Mesenchymal stem cell (in vitro differentiated cells and primary cell): ENCODE results near the gene NEK8.

Source experiments
- DNase-seq: peaks from one replicate; pipeline ENCODE4 v3.0.0-alpha.2; 2013
- H2AFZ ChIP-seq: one replicate; pipeline ENCODE4 v1.6.1; 2013; ENCODE audit warnings: low read depth, mild to moderate bottlenecking, control low read depth, inconsistent platforms, low read length, moderate library complexity
- H2AK5ac ChIP-seq: 2 replicates; pipeline ENCODE4 v1.6.1; 2013; ENCODE audit warnings: low read length, moderate library complexity, mild to moderate bottlenecking, inconsistent platforms; ENCODE audit not compliant: severe bottlenecking
- H2BK120ac ChIP-seq: one replicate; pipeline ENCODE4 v1.6.1; 2013; ENCODE audit warnings: low read depth, mild to moderate bottlenecking, inconsistent platforms, low read length, moderate library complexity
- H2BK12ac ChIP-seq, 2 experiments: one replicate each; pipeline ENCODE4 v1.6.1; 2013; ENCODE audit warnings: inconsistent platforms in 2 of 2, low read length in 2 of 2, mild to moderate bottlenecking in 2 of 2, moderate library complexity in 2 of 2, control low read depth in 1 of 2
- H2BK15ac ChIP-seq: one replicate; pipeline ENCODE4 v1.6.1; 2013; ENCODE audit warnings: mild to moderate bottlenecking, low read depth, inconsistent platforms; ENCODE audit not compliant: poor library complexity, severe bottlenecking
- H2BK5ac ChIP-seq: 2 replicates; pipeline ENCODE4 v1.6.1; 2013; ENCODE audit warnings: low read depth, mild to moderate bottlenecking, low read length, control low read depth, inconsistent platforms; ENCODE audit not compliant: poor library complexity, severe bottlenecking
- H3K14ac ChIP-seq, 2 experiments: one replicate each; pipeline ENCODE4 v1.6.1; 2013; ENCODE audit warnings: inconsistent platforms in 2 of 2, low read length in 2 of 2, control low read depth in 1 of 2, mild to moderate bottlenecking in 1 of 2, moderate library complexity in 1 of 2
- H3K18ac ChIP-seq, 2 experiments: one replicate each; pipeline ENCODE4 v1.6.1; 2013; ENCODE audit warnings: inconsistent platforms in 2 of 2, low read length in 2 of 2, control low read depth in 1 of 2, low read depth in 1 of 2, mild to moderate bottlenecking in 1 of 2
- H3K23ac ChIP-seq, 2 experiments: one replicate each; pipeline ENCODE4 v1.6.1; 2013; ENCODE audit warnings: inconsistent platforms in 2 of 2, low read length in 2 of 2, mild to moderate bottlenecking in 2 of 2, moderate library complexity in 2 of 2, control low read depth in 1 of 2
- H3K27ac ChIP-seq: 2 replicates; pipeline ENCODE4 v1.5.1; 2013; ENCODE audit warnings: mild to moderate bottlenecking, moderate library complexity, low read length, control low read depth, inconsistent platforms; ENCODE audit not compliant: poor library complexity, severe bottlenecking
- H3K27me3 ChIP-seq, 2 experiments: 2 replicates each; pipeline versions ENCODE4 v1.6.1 to v1.7.0; 2013; ENCODE audit warnings: low read length in 2 of 2, mild to moderate bottlenecking in 2 of 2, moderate library complexity in 2 of 2, control low read depth in 1 of 2, inconsistent platforms in 1 of 2; ENCODE audit not compliant: control insufficient read depth in 1 of 2, insufficient read depth in 1 of 2
- H3K36me3 ChIP-seq, 2 experiments: 2 replicates each; pipeline versions ENCODE4 v1.6.1 to v1.7.0; 2013; ENCODE audit warnings: low read length in 2 of 2, control low read depth in 1 of 2, inconsistent platforms in 1 of 2, low read depth in 1 of 2, mild to moderate bottlenecking in 1 of 2; ENCODE audit not compliant: insufficient read depth in 2 of 2, control insufficient read depth in 1 of 2
- H3K4ac ChIP-seq, 2 experiments: one replicate each; pipeline ENCODE4 v1.6.1; 2013; ENCODE audit warnings: inconsistent platforms in 2 of 2, low read length in 2 of 2, mild to moderate bottlenecking in 2 of 2, moderate library complexity in 2 of 2, control low read depth in 1 of 2, low read depth in 1 of 2
- H3K4me1 ChIP-seq: 2 replicates; pipeline ENCODE4 v1.6.1; 2013; ENCODE audit warnings: low read depth, low read length, control low read depth; ENCODE audit not compliant: control insufficient read depth, insufficient read depth
- H3K4me2 ChIP-seq: 2 replicates; pipeline ENCODE4 v1.6.1; 2013; ENCODE audit warnings: low read length, mild to moderate bottlenecking, inconsistent platforms; ENCODE audit not compliant: poor library complexity, severe bottlenecking
- H3K4me3 ChIP-seq, 2 experiments: 2 replicates each; pipeline versions ENCODE4 v1.5.1 to v1.7.0; 2013; ENCODE audit warnings: low read length in 2 of 2, mild to moderate bottlenecking in 2 of 2, control low read depth in 1 of 2, low read depth in 1 of 2; ENCODE audit not compliant: insufficient read depth in 1 of 2
- H3K79me1 ChIP-seq: replicated peaks from 2 replicates; pipeline ENCODE4 v1.6.1; 2013; ENCODE audit warnings: mild to moderate bottlenecking, control low read depth, low read length, inconsistent platforms; ENCODE audit not compliant: poor library complexity, severe bottlenecking
- H3K9ac ChIP-seq: 2 replicates; pipeline ENCODE4 v1.7.0; 2013; ENCODE audit warnings: mild to moderate bottlenecking, low read length, moderate library complexity
- H3K9me3 ChIP-seq: 2 replicates; pipeline ENCODE4 v1.7.0; 2013; ENCODE audit warnings: mild to moderate bottlenecking, low read length; ENCODE audit not compliant: control insufficient read depth
- H4K8ac ChIP-seq: one replicate; pipeline ENCODE4 v1.6.1; 2013; ENCODE audit warnings: inconsistent platforms, mild to moderate bottlenecking, low read length, moderate library complexity
- H4K91ac ChIP-seq: one replicate; pipeline ENCODE4 v1.6.1; 2013; ENCODE audit warnings: mild to moderate bottlenecking, low read length, inconsistent platforms
- WGBS: methylation state at CpG from one replicate; pipeline ENCODE4 v1.1.7; 2013; ENCODE audit warnings: mixed read lengths; 5-methylcytosine and 5-hydroxymethylcytosine counted together

Gene NEK8

GRCh38 chr17:28702752-28703150 lies 25.8 kb upstream of the NEK8 start:
- Histone ChIP-seq H4K8ac (no peak overlapping the region), H2BK15ac (no peak overlapping the region), H3K9me3 (no peaks in the 10 kb centered on the region), H3K27me3 (no peaks in the 10 kb centered on the region), H3K4me2 (no peak overlapping the region), H3K27ac (no peak overlapping the region), H4K91ac (no peak overlapping the region), H3K4me1 (peaks cover 4% of the 10 kb centered on the region), H3K14ac (no peak overlapping the region), H2BK120ac (no peak overlapping the region), H3K9ac (no peak overlapping the region), H3K36me3 (peaks cover 86 to 88% of the 10 kb centered on the region in 2 experiments), H3K4ac (no peak overlapping the region), H2BK12ac (no peak overlapping the region), H2AFZ (no peak overlapping the region), H3K4me3 (no peak overlapping the region), H3K18ac (no peak overlapping the region), H2BK5ac (no peak overlapping the region), H2AK5ac (no peak overlapping the region), H3K23ac (no peak overlapping the region), H3K79me1 (peaks cover 11% of the 10 kb centered on the region)
- DNase-seq, result no peak
- WGBS, result 63% methylated on average over 3 of the region's 3 CpGs

GRCh38 chr17:28703552-28704218 lies 24.9 kb upstream of the NEK8 start:
- no peak overlapping the region for H2AFZ ChIP-seq
- 95% methylated on average over 13 of the region's 16 CpGs for WGBS
- no peak overlapping the region for H4K91ac ChIP-seq
- H3K4me2 ChIP-seq, result no peak overlapping the region
- H3K27me3 ChIP-seq, result no peaks in the 10 kb centered on the region
- no peak overlapping the region for H3K18ac ChIP-seq
- peaks cover 8% of the 10 kb centered on the region for H3K79me1 ChIP-seq
- H3K9ac ChIP-seq, result no peak overlapping the region
- no peak overlapping the region for H3K4me3 ChIP-seq
- H2AK5ac ChIP-seq, result no peak overlapping the region
- no peaks in the 10 kb centered on the region for H3K9me3 ChIP-seq
- no peak overlapping the region for H3K4ac ChIP-seq
- H2BK5ac ChIP-seq, result no peak overlapping the region
- peaks cover 77 to 78% of the 10 kb centered on the region in 2 experiments for H3K36me3 ChIP-seq
- peaks cover 4% of the 10 kb centered on the region for H3K4me1 ChIP-seq
- no peak overlapping the region for H3K14ac ChIP-seq
- H3K27ac ChIP-seq, result no peak overlapping the region
- no peak overlapping the region for H3K23ac ChIP-seq
- no peak for DNase-seq
- H2BK12ac ChIP-seq, result no peak overlapping the region
- no peak overlapping the region for H4K8ac ChIP-seq
- H2BK15ac ChIP-seq, result no peak overlapping the region
- no peak overlapping the region for H2BK120ac ChIP-seq

GRCh38 chr17:28704219-28704858 lies 24.2 kb upstream of the NEK8 start:
- H2BK12ac ChIP-seq, result no peak overlapping the region
- H4K8ac ChIP-seq, result no peak overlapping the region
- 94% methylated on average over 13 of the region's 14 CpGs for WGBS
- no peak overlapping the region for H3K9ac ChIP-seq
- H2AK5ac ChIP-seq, result no peak overlapping the region
- no peak overlapping the region for H3K23ac ChIP-seq
- H3K4ac ChIP-seq, result no peak overlapping the region
- no peak for DNase-seq
- H3K4me1 ChIP-seq, result peaks cover 4% of the 10 kb centered on the region
- H3K36me3 ChIP-seq, result peaks cover 71 to 72% of the 10 kb centered on the region in 2 experiments
- no peak overlapping the region for H3K18ac ChIP-seq
- no peak overlapping the region for H4K91ac ChIP-seq
- H3K14ac ChIP-seq, result no peak overlapping the region
- no peak overlapping the region for H2AFZ ChIP-seq
- H2BK5ac ChIP-seq, result no peak overlapping the region
- no peaks in the 10 kb centered on the region for H3K27me3 ChIP-seq
- no peak overlapping the region for H3K27ac ChIP-seq
- H2BK15ac ChIP-seq, result no peak overlapping the region
- no peaks in the 10 kb centered on the region for H3K9me3 ChIP-seq
- H3K79me1 ChIP-seq, result peaks cover 6% of the 10 kb centered on the region
- no peak overlapping the region for H3K4me2 ChIP-seq
- H2BK120ac ChIP-seq, result no peak overlapping the region
- H3K4me3 ChIP-seq, result no peak overlapping the region

- no peak overlapping the region for H3K9ac ChIP-seq
- 76% methylated on average over 5 of the region's 5 CpGs for WGBS
These were observed 23.4 kb upstream of the NEK8 start for GRCh38 chr17:28705074-28705659.

More at GRCh38 chr17:28705074-28705659, 23.4 kb upstream of the NEK8 start:
- Histone ChIP-seq H4K8ac (no peak overlapping the region), H3K36me3 (peaks cover 63 to 67% of the 10 kb centered on the region in 2 experiments), H3K27ac (no peak overlapping the region), H3K18ac (no peak overlapping the region), H3K4me1 (peaks cover 6% of the 10 kb centered on the region), H3K14ac (no peak overlapping the region), H2AFZ (no peak overlapping the region), H2BK15ac (no peak overlapping the region), H2BK120ac (no peak overlapping the region), H3K9me3 (no peaks in the 10 kb centered on the region), H2BK5ac (no peak overlapping the region), H3K23ac (no peak overlapping the region), H3K4me3 (no peak overlapping the region), H2BK12ac (no peak overlapping the region), H4K91ac (no peak overlapping the region), H3K79me1 (peaks cover 7% of the 10 kb centered on the region), H3K27me3 (no peaks in the 10 kb centered on the region), H3K4ac (no peak overlapping the region), H2AK5ac (no peak overlapping the region), H3K4me2 (no peak overlapping the region)
- no peak for DNase-seq
